HepG2 (cell line): ENCODE results near the gene NDEL1. TPM values are rescaled to one million over a fixed set of nuclear protein-coding genes. Genes with fewer than 3 reads are reported as not detected.

Experiments used
- ARNT2 ChIP-seq: sonication (generic); formaldehyde crosslinking; IDR thresholded peaks from 2 replicates; pipeline ENCODE4 v1.8.0; 2022; ENCODE audit warnings: mild to moderate bottlenecking, low read depth, missing genetic modification reagents, moderate library complexity
- ATF7-NPFF ChIP-seq: sonication (generic); formaldehyde crosslinking; IDR thresholded peaks from 2 replicates; pipeline ENCODE4 v1.8.1; 2023; ENCODE audit warnings: mild to moderate bottlenecking, low read depth, missing genetic modification reagents, moderate library complexity
- ETV6 ChIP-seq: sonication (generic); formaldehyde crosslinking; conservative IDR thresholded peaks from 2 replicates; pipeline ENCODE4 v1.4.0; 2020; ENCODE audit warnings: missing genetic modification reagents
- GTF2F1 ChIP-seq: fragments of 150-350 bp; IDR thresholded peaks from 2 replicates; pipeline ENCODE4 v1.6.1; 2014; ENCODE audit warnings: low read length
- ISL2 ChIP-seq: sonication (generic); formaldehyde crosslinking; IDR thresholded peaks from 2 replicates; pipeline ENCODE4 v1.5.0; 2020; ENCODE audit warnings: missing genetic modification reagents
- NFIC ChIP-seq: IDR thresholded peaks from 2 replicates; pipeline ENCODE4 v1.6.1; 2012; ENCODE audit warnings: mild to moderate bottlenecking, low read length, inconsistent platforms
- RARA ChIP-seq: IDR thresholded peaks from 2 replicates; pipeline ENCODE4 v1.6.1; 2016; ENCODE audit warnings: missing genetic modification reagents, missing compliant biosample characterization
- SRF ChIP-seq: IDR thresholded peaks from 2 replicates; pipeline ENCODE4 v1.6.1; 2011; ENCODE audit warnings: mild to moderate bottlenecking, low read depth, low read length, moderate library complexity
- SRSF9 ChIP-seq: fragments of 200-400 bp; formaldehyde crosslinking; IDR thresholded peaks from 2 replicates; pipeline ENCODE4 v1.6.1; 2018; ENCODE audit warnings: borderline replicate concordance, mild to moderate bottlenecking, low read depth, low read length; ENCODE audit not compliant: insufficient read depth, poor library complexity, severe bottlenecking
- ZNF160 ChIP-seq: sonication (generic); formaldehyde crosslinking; IDR thresholded peaks from 2 replicates; pipeline ENCODE4 v1.8.0; 2022; ENCODE audit warnings: mild to moderate bottlenecking, inconsistent platforms, missing genetic modification reagents
- ZNF296 ChIP-seq: sonication (generic); formaldehyde crosslinking; conservative IDR thresholded peaks from 2 replicates; pipeline ENCODE4 v1.5.0; 2020; ENCODE audit warnings: mild to moderate bottlenecking, missing genetic modification reagents
- polyA plus RNA-seq, 8 experiments: library from polyadenylated mRNA; depleted of rRNA in 3 of 8; stranded (reverse) in 7 of 8; unstranded in 1 of 8; fragments of >200 nt; fragmentation: Illumina TruSeq in 4 of 8; extraction: Trizol in 4 of 8; gene quantifications; 2 replicates each; pipeline versions ENCODE4 v1.2.1 to v1.2.3, GENCODE V29; 2011 to 2016; ENCODE audit warnings: low read depth in 4 of 8, missing spikeins in 1 of 8, mixed read lengths in 1 of 8; ENCODE audit not compliant: insufficient read depth in 1 of 8
- total RNA-seq, 5 experiments: library from RNA; depleted of rRNA; stranded (reverse); fragments of >200 nt; fragmentation: Illumina TruSeq; extraction: Trizol; gene quantifications; 2 replicates each; pipeline ENCODE4 v1.2.3, GENCODE V29; 2016; ENCODE audit warnings: low read depth in 1 of 5
- TF ChIP-seq, protein P1 (sequence below): sonication (generic); formaldehyde crosslinking; IDR thresholded peaks from 2 replicates; pipeline ENCODE4 v1.5.0; 2020; ENCODE audit warnings: mild to moderate bottlenecking, missing genetic modification reagents, borderline replicate concordance
- TF ChIP-seq, protein P2 (sequence below): sonication (generic); formaldehyde crosslinking; IDR thresholded peaks from 2 replicates; pipeline ENCODE4 v1.5.0; 2020; ENCODE audit warnings: mild to moderate bottlenecking, low read depth, missing genetic modification reagents, borderline replicate concordance
- TF ChIP-seq, protein P3 (sequence below), 2 experiments: fragments of 450-650 bp in 1 of 2; sonication (generic) in 1 of 2; formaldehyde crosslinking in 1 of 2; IDR thresholded peaks; 2 replicates each; pipeline versions ENCODE4 v1.6.1 to v1.8.0; 2016 to 2022; ENCODE audit warnings: antibody characterized with exemption in 1 of 2, mild to moderate bottlenecking in 1 of 2, missing genetic modification reagents in 1 of 2

NDEL1 gene
- total and polyA plus RNA-seq, 2 of the 13 experiments (the other 11 are each of a cell fraction or from before 2014, with no cell fraction given): 59.8 to 153 TPM

DNA sequence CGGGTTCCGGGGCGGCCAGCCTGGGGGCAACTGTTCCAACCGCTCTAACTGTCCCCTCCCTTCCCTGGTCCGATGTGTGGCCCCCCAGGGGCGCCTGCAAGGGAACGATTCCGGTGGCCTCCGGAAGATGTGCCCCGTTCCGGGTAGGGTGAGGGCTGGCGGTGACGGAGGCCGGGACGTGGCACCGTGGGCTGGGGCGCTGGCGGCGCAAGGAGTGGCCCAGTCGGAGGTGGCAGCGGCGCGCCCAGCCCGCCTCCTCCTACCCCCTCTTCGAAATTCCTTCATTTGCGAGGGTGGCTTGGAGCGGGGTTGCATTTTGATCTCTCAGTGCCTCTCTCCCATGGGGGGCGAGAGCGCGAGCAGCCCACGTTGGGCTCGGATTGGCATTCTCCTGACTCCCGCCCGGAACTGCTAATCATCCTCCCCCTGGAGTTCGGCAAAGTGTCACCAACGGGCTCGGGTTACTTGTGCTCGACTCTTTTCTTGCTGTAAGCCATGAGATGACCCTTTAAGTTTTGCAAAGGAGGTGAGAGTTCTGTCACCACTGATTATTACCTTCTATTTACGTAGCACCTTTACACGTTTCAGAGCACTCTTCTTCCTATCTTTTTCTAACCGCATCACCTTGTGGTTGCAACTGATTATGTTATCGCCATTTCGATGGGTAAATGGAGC lies 622 bp downstream of the NDEL1 start (continued):
- TF ChIP-seq, protein P1, sequence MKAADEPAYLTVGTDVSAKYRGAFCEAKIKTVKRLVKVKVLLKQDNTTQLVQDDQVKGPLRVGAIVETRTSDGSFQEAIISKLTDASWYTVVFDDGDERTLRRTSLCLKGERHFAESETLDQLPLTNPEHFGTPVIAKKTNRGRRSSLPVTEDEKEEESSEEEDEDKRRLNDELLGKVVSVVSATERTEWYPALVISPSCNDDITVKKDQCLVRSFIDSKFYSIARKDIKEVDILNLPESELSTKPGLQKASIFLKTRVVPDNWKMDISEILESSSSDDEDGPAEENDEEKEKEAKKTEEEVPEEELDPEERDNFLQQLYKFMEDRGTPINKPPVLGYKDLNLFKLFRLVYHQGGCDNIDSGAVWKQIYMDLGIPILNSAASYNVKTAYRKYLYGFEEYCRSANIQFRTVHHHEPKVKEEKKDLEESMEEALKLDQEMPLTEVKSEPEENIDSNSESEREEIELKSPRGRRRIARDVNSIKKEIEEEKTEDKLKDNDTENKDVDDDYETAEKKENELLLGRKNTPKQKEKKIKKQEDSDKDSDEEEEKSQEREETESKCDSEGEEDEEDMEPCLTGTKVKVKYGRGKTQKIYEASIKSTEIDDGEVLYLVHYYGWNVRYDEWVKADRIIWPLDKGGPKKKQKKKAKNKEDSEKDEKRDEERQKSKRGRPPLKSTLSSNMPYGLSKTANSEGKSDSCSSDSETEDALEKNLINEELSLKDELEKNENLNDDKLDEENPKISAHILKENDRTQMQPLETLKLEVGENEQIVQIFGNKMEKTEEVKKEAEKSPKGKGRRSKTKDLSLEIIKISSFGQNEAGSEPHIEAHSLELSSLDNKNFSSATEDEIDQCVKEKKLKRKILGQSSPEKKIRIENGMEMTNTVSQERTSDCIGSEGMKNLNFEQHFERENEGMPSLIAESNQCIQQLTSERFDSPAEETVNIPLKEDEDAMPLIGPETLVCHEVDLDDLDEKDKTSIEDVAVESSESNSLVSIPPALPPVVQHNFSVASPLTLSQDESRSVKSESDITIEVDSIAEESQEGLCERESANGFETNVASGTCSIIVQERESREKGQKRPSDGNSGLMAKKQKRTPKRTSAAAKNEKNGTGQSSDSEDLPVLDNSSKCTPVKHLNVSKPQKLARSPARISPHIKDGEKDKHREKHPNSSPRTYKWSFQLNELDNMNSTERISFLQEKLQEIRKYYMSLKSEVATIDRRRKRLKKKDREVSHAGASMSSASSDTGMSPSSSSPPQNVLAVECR (CRISPR knock-in tag): peak; percentile 59
- TF ChIP-seq ETV6 (CRISPR knock-in tag) (no peak), ISL2 (CRISPR knock-in tag) (no peak; the same call in 1 of the 2 replicates), ATF7-NPFF (peak; percentile 4; the same call in 1 of the 2 replicates), ZNF296 (CRISPR knock-in tag) (no peak), ZNF160 (no peak), ARNT2 (CRISPR knock-in tag) (no peak), RARA (no peak), SRF (no peak), GTF2F1 (0 out of 2 replicates have a peak, but pooled peaks have one; percentile 0), SRSF9 (no peak), NFIC (no peak)
- TF ChIP-seq, protein P2, sequence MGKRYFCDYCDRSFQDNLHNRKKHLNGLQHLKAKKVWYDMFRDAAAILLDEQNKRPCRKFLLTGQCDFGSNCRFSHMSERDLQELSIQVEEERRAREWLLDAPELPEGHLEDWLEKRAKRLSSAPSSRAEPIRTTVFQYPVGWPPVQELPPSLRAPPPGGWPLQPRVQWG (CRISPR knock-in tag): no peak
- TF ChIP-seq, protein P3, sequence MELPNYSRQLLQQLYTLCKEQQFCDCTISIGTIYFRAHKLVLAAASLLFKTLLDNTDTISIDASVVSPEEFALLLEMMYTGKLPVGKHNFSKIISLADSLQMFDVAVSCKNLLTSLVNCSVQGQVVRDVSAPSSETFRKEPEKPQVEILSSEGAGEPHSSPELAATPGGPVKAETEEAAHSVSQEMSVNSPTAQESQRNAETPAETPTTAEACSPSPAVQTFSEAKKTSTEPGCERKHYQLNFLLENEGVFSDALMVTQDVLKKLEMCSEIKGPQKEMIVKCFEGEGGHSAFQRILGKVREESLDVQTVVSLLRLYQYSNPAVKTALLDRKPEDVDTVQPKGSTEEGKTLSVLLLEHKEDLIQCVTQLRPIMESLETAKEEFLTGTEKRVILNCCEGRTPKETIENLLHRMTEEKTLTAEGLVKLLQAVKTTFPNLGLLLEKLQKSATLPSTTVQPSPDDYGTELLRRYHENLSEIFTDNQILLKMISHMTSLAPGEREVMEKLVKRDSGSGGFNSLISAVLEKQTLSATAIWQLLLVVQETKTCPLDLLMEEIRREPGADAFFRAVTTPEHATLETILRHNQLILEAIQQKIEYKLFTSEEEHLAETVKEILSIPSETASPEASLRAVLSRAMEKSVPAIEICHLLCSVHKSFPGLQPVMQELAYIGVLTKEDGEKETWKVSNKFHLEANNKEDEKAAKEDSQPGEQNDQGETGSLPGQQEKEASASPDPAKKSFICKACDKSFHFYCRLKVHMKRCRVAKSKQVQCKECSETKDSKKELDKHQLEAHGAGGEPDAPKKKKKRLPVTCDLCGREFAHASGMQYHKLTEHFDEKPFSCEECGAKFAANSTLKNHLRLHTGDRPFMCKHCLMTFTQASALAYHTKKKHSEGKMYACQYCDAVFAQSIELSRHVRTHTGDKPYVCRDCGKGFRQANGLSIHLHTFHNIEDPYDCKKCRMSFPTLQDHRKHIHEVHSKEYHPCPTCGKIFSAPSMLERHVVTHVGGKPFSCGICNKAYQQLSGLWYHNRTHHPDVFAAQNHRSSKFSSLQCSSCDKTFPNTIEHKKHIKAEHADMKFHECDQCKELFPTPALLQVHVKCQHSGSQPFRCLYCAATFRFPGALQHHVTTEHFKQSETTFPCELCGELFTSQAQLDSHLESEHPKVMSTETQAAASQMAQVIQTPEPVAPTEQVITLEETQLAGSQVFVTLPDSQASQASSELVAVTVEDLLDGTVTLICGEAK (IDR thresholded peaks at IDR 0.05): no peak
- TF ChIP-seq, protein P3 (CRISPR knock-in tag; IDR thresholded peaks at IDR 0.05): no peak; the same call in 1 of the 2 replicates
